Calu3 (cell line): ENCODE measurements around the gene KRT31. TPM values are rescaled to one million over a fixed set of nuclear protein-coding genes. Genes with fewer than 3 reads are reported as not detected.
"Not testable (repeated sequence)": the region's sequence is repeated elsewhere in the genome, so short reads cannot be mapped to it uniquely, and the experiment has no call there.

ENCODE experiments used
- BruUV-seq: library from RNA; stranded (reverse); fragments of 400-500 nt; replicated peaks from 2 replicates; lab custom pipeline; 2021; lab: Mats Ljungman, UMichigan
- CTCF ChIA-PET: fragments of 300-600 bp; sonication (Branson Sonifier 250); formaldehyde crosslinking; loops from one replicate; lab custom pipeline; 2022; ENCODE audit warnings: antibody characterized with exemption; lab: Charles Lee
- DNase-seq: peaks from one replicate; pipeline ENCODE4 v3.0.0; 2022
- H3K27ac Mint-ChIP-seq: one replicate; pipeline ENCODE4 v1.8.0; 2022; ENCODE audit warnings: mixed read lengths; ENCODE audit not compliant: unreplicated experiment
- H3K27me3 Mint-ChIP-seq: one replicate; pipeline ENCODE4 v1.8.0; 2022; ENCODE audit warnings: mixed read lengths; ENCODE audit not compliant: unreplicated experiment
- H3K36me3 Mint-ChIP-seq: one replicate; pipeline ENCODE4 v1.8.0; 2022; ENCODE audit warnings: mild to moderate bottlenecking, moderate library complexity, mixed read lengths; ENCODE audit not compliant: insufficient read depth, unreplicated experiment
- H3K4me1 Mint-ChIP-seq: one replicate; pipeline ENCODE4 v1.8.0; 2022; ENCODE audit warnings: mild to moderate bottlenecking, low read depth, mixed read lengths; ENCODE audit not compliant: unreplicated experiment
- H3K4me3 Mint-ChIP-seq: one replicate; pipeline ENCODE4 v1.8.0; 2022; ENCODE audit warnings: mild to moderate bottlenecking, low read depth, moderate library complexity, mixed read lengths; ENCODE audit not compliant: unreplicated experiment
- H3K9me3 Mint-ChIP-seq: one replicate; pipeline ENCODE4 v1.8.0; 2022; ENCODE audit warnings: low read depth, mixed read lengths; ENCODE audit not compliant: unreplicated experiment
- intact Hi-C: fragments of 100-400 bp; cut with micrococcal nuclease; formaldehyde crosslinking; loops from one replicate; pipeline ENCODE4 v1.10.0; 2022; ENCODE audit not compliant: unreplicated experiment
- total RNA-seq: library from RNA; stranded (reverse); gene quantifications from 2 replicates; pipeline ENCODE4 v1.2.3, GENCODE V29; 2022
- TF ChIP-seq, protein P1 (sequence below): fragments of 200-600 bp; IDR thresholded peaks from one replicate; pipeline ENCODE4 v1.8.0; 2022; ENCODE audit warnings: antibody characterized with exemption; ENCODE audit not compliant: unreplicated experiment

KRT31 gene
- total RNA-seq, 1 experiment from 2014 or later: not detected

DNA sequence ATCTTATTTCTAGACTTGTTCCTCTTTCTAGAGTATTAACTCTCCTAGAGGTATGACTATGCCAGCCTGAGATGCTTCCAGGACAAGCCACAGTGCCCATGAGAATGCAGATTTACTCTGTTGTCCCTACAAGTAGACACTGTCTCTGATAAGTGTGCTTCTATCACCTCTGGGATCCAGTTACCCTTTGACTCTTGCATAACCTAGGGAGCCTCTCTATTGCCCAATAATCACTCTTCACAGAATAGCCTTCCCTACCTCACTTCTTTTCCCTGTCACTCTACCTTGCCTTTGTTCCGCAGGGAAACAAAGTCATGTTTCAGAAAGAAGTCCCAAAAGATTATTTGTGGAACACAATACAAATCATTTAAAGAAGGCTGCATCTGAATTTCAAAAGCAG, 13.7 kb downstream of the KRT31 start:
- CTCF ChIA-PET: no interaction called here
- H3K27me3 Mint-ChIP-seq: peaks cover 12% of the 10 kb centered on the region
- no TSS peak for BruUV-seq
- no peak overlapping the region for H3K4me3 Mint-ChIP-seq
- no peak overlapping the region for H3K27ac Mint-ChIP-seq
- TF ChIP-seq, protein P1, sequence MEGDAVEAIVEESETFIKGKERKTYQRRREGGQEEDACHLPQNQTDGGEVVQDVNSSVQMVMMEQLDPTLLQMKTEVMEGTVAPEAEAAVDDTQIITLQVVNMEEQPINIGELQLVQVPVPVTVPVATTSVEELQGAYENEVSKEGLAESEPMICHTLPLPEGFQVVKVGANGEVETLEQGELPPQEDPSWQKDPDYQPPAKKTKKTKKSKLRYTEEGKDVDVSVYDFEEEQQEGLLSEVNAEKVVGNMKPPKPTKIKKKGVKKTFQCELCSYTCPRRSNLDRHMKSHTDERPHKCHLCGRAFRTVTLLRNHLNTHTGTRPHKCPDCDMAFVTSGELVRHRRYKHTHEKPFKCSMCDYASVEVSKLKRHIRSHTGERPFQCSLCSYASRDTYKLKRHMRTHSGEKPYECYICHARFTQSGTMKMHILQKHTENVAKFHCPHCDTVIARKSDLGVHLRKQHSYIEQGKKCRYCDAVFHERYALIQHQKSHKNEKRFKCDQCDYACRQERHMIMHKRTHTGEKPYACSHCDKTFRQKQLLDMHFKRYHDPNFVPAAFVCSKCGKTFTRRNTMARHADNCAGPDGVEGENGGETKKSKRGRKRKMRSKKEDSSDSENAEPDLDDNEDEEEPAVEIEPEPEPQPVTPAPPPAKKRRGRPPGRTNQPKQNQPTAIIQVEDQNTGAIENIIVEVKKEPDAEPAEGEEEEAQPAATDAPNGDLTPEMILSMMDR: no peak
- no peaks in the 10 kb centered on the region for H3K36me3 Mint-ChIP-seq
- no peak for DNase-seq
- no peaks in the 10 kb centered on the region for H3K4me1 Mint-ChIP-seq
- H3K9me3 Mint-ChIP-seq: peaks cover 12% of the 10 kb centered on the region
- intact Hi-C loops: no loop called here

DNA sequence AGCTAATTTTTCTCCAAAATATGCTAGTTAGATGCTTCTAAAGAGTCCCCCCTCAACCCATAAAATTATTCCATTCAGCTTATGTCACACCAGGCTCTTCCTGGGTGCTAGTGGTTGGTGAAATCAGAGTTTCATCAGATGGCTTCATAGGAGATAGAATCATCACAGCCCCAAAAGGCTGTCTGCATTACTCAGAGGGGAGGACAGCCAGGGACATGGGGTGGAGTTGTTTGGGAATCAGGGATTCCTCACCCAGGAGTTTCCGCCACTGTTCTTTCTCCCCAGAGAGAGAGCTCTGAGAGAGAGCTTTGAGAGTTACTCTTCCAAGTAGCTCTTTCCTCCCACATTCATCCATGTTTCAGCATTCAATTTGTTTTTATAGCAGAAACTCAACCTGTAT, 15.0 kb downstream of the KRT31 start:
- intact Hi-C loops: no loop called here
- no peaks in the 10 kb centered on the region for H3K36me3 Mint-ChIP-seq
- CTCF ChIA-PET: no interaction called here
- TF ChIP-seq, protein P1: no peak
- H3K9me3 Mint-ChIP-seq: peaks cover 13% of the 10 kb centered on the region
- no peak for DNase-seq
- no peak overlapping the region for H3K4me3 Mint-ChIP-seq
- no TSS peak for BruUV-seq
- H3K27me3 Mint-ChIP-seq: peaks cover 12% of the 10 kb centered on the region
- H3K27ac Mint-ChIP-seq: no peak overlapping the region
- H3K4me1 Mint-ChIP-seq: no peaks in the 10 kb centered on the region

GRCh38 chr17:41381943-41382342, 15.5 kb downstream of the KRT31 start, which contains the start of gene KRT34:
Gene KRT34 (minus strand): TSS chr17:41382306. CDS start chr17:41382246, 60 bp downstream.
- peaks cover 12% of the 10 kb centered on the region for H3K27me3 Mint-ChIP-seq
- BruUV-seq, H3K27ac Mint-ChIP-seq: not testable (repeated sequence)

GRCh38 chr17:41380091-41380490, 17.3 kb downstream of the KRT31 start:
- peaks cover 10% of the 10 kb centered on the region for H3K9me3 Mint-ChIP-seq
- intact Hi-C loops, H3K4me1 Mint-ChIP-seq, DNase-seq, H3K27ac Mint-ChIP-seq, BruUV-seq, CTCF ChIA-PET, H3K36me3 Mint-ChIP-seq, H3K4me3 Mint-ChIP-seq: not testable (repeated sequence)
- peaks cover 12% of the 10 kb centered on the region for H3K27me3 Mint-ChIP-seq

More at GRCh38 chr17:41381943-41382342, 15.5 kb downstream of the KRT31 start, which contains the start of gene KRT34:
- DNase-seq, intact Hi-C loops, H3K36me3 Mint-ChIP-seq, H3K4me1 Mint-ChIP-seq, CTCF ChIA-PET, H3K4me3 Mint-ChIP-seq: not testable (repeated sequence)
- peaks cover 13% of the 10 kb centered on the region for H3K9me3 Mint-ChIP-seq

GRCh38 chr17:41377546-41377945, 19.9 kb downstream of the KRT31 start:
- no TSS peak for BruUV-seq
- DNase-seq: no peak
- CTCF ChIA-PET: interaction anchor here (0.6 kb wide), 1 partner anchor 26 kb away, joined by 3 read pairs; no protein-coding TSS in a partner anchor
- TF ChIP-seq, protein P1: no peak
- Mint-ChIP-seq H3K27ac (no peak overlapping the region), H3K4me1 (no peaks in the 10 kb centered on the region), H3K9me3 (peaks cover 16% of the 10 kb centered on the region), H3K36me3 (no peaks in the 10 kb centered on the region), H3K27me3 (peaks cover 12% of the 10 kb centered on the region), H3K4me3 (no peak overlapping the region)
- intact Hi-C loops: no loop called here
